HG02938 (cell line): ENCODE data around the gene HMCN1.

Experiments used
- ATAC-seq: cut with Tn5 transposase; IDR thresholded peaks from one replicate; pipeline ENCODE4 v1.9.1; 2021; ENCODE audit warnings: mild to moderate bottlenecking, moderate library complexity; ENCODE audit not compliant: unreplicated experiment

Gene HMCN1

DNA sequence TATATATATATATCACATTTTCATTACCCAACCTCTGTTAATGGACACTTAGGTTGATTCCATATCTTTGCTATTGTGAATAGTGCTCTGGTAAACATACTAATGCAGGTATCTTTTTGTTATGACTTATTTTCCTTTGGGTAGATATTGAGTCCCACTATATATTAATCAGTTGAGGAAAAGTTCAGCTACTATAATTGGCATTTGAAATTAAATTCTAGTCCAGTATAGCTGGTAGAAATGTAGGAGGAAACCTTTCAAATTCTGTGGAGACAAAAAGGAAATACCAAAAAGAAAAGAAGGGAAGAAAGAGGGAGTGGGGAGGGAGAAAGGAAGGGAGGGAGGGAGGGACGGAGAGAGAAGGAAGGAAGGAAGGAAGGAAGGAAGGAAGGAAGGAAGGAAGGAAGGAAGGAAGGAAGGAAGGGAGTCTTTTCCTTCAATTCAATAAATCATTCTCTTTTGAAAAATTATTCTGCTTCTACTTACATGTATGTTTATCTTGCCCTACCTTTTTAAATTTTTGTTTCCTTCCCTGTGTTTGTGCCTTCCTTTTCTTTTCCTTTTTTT lies 329.0 kb downstream of the HMCN1 start:
- ATAC-seq, result no peak

DNA sequence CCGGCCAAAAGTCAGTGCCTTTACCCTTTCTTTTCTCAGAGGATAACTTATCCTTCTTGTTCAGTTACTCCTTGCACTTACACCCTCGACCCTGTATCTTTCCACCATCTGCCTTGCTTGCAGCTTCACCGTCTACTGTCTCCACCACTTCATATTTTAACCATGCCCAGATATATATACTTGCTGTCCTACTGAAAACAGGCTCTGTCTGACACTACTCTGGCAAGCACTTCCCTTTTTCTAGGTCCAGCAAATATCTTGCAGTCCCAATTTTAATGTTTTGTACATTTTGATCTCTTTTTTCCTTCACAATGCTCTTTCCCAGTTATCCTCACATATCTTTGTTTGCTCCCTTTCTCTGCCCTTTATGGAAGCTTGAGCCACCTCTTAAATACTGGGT lies 332.2 kb downstream of the HMCN1 start:
- no peak for ATAC-seq

DNA sequence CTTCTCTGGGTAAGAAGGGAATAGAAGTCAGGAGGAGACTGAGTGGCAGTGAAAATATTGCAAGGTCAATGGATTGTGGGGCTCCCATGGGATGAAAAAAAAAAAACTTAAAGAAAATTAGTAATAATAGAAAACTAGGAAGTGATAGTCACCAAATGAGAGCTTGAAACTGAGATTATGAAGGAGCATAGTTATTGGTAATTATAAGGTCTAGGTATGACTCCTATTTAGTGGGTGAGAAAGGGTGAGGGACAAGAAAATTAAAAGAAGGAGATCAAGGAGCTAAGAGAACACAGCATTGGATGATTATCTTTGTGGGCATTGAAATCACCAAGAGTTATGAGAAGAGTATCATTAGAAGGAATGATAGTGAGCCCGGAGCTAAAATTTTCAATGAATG lies 339.5 kb downstream of the HMCN1 start:
- ATAC-seq, result no peak

DNA sequence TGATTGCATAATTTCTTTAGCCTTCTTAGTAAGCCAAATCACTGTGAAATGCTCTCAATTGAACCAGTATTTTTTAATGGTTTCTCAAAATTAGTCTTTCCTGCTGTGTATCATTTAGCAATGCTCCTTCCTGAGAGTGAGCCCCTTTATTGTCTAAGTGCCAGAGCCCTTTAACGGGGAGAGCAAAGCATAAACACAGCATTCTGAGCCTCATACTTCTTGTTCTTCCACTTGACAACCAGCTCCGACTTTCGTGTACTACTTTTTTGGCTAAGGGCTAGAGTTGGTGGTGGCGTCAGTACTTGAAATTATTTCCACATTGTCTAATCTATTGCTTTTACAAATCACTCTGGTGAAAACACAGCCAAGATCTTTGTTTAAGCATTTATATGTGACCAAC lies 341.8 kb downstream of the HMCN1 start:
- no peak for ATAC-seq

DNA sequence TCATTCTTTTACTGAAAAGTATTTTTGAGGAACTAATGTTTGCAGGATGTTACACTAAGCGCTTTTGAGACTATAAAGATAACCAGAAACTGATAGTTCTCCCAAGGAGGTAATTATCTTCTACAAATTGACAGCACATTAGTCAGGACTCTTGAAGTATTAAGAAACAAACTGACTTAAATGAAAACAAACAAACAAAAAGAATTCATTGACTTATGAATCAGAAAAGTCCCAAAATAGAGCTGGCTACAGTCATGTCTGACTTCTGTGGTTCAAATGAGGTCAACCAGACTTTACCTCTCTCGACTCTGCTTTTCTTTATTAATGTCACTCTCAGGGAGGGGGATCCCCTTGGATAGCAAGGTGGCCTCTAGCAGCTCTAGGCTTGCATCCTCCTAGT lies 344.1 kb downstream of the HMCN1 start:
- peak; percentile 95 for ATAC-seq

DNA sequence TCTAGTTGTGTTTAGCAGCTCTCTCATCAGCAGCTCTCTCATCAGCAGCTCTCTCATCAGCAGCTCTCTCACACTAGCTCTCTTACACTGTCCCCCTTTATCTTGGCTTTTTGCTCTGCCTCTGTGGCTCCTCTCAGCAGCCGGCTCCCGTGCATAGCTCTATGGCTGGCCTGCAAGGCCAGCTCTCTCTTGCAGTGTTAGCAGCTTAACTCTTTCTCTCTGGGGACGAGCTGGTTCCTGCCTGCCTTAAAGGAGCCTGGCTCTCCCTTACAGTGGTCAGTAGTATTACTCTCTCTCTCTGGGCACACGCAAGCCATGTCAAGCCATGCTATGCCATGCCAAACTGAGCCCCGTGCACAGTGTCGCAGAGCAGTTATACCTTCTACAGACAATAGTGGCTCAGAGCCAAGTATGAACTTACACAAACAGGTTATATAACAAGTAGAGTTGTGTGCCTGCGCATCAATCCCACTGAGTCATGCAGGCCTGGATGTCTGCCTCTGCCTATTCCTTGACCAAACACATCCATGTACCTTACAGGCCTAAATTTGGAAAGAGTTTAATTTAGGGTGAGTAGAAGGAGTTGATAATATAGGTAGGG lies 345.0 kb downstream of the HMCN1 start:
- ATAC-seq, result no peak

DNA sequence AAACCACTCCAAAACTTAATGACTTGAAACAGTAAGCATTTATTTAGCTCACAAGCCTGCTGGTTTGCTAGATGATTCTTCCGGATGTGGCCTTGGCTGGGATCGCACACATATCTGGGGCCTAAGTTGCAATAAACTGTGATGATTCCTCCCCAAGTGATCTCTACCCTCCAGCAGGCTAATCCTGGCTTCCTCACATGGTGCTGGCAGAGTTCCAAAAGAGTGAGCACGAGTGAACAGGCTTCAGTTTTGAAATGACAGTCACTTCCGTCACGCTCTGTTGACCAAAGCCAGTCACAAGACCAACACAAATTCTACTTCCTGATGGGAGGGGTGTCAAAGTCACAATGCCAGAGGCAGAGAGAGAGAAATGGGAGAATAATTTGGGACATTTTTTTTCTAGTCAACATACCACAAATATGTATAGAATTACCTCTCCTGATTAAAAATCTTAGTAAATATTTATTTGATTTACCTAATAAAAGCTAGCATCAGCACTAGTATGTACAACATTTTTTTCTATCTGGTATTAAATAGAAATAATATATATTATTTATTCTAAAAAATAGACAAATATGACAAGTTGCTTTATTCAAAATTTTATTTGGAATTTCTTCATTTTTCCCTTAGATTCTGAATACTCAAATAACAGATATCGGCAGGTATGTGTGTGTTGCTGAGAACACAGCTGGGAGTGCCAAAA lies 348.2 kb downstream of the HMCN1 start:
- peak; percentile 55 for ATAC-seq

DNA sequence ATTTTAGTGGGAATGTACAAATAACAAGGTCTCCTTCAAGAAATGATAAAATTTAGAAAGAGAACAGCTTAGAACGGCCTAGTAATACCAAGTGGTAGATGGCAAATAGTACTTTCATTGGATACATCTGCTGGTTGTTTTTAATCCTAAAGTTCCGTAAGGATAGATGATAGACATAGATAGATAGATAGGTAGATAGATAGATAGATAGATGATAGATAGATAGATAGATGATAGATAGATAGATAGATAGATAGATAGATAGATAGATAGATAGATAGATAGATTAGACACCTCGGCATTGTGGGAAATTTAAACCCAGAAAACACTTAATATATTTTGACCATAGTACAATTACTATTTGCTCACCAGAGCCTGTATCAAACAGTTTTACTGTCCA lies 352.4 kb downstream of the HMCN1 start:
- ATAC-seq, result no peak

DNA sequence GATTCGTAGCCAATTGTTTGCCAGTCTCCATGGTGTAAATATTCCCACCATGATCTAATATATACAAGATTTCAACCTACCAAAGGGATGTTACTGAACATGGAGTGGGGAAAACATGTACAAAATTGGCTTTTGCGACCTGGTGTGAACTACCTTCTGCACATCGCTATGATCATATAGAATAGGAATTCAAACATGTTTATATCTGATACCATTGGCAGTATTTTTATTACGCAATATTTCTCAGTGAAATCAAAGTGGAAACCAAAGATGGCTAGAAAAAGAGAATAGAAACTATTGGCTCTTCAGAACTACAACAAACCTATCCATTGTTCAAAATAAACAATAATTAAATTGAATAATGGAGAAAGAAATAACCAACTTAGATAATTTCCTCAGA lies 355.7 kb downstream of the HMCN1 start:
- no peak for ATAC-seq

DNA sequence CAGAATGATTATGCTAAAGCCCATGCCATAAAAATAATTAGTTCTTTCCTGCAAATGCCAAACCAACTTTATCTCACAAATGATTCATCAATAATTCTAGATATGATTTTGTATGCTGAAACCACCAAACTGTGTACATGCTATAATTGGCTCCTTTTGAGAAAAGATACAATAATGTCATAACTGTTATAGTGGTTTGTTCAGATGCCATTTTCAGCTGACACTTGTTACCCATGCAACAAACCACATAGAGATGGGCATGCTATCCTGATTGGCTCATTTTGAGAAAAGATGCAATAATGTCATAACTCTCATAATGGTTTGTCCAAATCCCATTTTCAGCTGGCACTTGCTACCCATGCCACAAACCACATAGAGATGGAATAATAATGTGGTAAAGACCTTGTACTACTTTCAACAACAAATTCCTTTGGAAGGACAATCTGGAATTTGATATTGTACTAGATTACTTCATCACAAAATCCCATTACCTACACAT lies 357.1 kb downstream of the HMCN1 start:
- ATAC-seq, result no peak

DNA sequence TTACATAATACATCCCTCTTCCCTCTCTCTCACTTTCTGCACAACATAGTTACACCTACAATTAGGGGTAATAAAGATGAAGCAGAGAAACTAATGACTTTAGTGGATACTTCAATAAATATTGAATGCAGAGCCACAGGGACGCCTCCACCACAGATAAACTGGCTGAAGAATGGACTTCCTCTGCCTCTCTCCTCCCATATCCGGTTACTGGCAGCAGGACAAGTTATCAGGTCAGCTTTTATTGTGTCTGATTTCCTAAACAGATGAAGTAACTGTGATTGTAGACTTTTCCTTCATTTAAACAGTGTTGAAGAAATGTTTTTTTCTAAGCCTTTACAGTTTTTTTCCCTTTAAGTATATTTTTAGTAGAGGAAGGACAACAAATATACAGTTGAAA lies 359.2 kb downstream of the HMCN1 start:
- no peak for ATAC-seq

DNA sequence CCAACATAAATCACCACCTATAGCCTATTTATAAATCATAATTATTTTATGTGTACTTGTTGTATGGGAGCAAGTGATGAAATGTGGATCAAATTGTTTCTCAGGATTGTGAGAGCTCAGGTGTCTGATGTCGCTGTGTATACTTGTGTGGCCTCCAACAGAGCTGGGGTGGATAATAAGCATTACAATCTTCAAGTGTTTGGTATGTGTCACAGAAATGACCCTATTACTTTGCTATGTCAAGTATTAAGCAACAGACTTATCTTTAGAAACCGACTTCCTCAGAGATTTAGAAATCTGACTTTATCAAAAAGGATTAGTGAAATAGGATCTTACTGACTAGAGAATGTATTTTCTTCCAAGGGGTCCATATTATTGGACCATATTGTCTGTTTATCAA lies 360.0 kb downstream of the HMCN1 start:
- ATAC-seq, result no peak

DNA sequence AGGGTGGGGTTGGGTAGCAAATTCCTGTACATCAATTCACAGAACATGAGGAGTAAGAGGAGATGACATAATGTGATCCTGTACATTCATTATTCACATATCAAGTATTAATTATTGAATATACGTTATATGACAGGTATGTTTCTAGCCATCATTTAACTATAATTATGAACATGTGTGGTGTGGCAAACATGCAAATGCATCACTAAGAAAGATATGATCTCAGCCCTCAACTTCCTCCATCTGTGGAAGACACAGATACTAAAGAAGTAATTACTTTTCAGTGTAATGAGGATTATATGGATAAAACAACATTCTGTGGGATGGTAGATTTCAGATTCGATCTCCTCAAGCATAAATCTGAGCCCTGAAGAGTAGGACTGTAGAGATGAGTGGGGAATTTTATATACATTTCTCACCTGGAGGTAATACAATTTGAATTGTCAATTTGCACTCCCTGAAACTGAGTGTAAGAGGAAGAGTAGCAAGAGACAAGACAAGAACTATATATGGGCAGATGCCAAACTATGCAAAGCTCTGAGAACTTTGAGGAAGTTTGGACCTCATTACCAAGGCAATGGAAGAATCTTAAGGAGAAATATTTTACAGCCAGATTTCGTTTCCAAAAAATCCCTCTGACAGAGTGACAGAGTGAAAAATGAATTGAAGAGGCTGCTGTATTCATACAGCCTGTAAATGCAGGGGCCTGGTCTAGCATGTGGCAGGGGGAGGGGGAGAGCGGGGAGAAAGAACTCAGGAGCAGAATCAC lies 365.3 kb downstream of the HMCN1 start:
- no peak for ATAC-seq

DNA sequence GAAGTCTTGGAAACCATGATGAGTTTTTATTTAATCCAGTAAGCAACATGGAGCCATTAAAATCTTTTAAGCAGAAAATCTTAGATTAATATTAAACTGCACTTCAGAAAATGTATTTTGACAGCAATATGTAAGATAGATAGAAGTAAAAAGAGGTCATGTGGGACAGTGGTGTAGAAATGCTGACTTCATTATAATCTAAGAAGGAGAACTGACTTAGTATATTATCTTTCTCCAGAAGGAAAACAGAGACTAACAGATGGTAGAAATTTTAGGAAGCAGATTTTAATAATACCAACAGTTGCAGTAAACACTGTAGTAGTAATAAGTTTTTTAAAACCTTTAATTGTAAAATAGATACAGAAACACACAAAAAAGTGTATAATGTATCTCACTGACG lies 367.9 kb downstream of the HMCN1 start:
- ATAC-seq, result no peak

DNA sequence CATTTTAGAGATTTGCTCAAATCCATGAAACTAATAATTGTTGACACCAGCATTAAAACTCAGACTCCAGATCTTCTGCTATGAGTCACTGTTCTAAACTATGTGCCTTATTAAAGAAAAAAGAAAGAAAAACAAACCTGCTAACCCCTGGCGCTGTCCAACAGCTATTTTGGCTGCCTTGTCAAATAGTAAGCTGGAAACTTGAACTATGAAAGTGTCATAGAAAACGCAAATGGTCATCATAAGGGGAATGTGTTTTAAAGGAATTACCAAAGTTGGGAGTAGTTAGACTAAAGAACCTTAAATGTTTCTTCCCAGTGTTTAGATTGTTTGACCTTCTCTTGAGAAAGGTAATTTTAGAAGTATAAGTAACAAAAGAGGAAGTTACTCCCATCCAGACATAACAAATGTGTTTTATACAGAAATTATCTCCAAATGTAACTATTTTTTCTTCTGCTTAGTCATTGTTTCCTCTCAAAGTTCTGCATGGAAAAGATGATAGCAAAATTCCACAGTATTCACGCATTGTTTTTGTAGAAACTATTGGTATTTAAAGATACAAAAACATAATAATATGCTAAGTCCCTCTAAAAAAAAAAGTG lies 368.5 kb downstream of the HMCN1 start:
- no peak for ATAC-seq

DNA sequence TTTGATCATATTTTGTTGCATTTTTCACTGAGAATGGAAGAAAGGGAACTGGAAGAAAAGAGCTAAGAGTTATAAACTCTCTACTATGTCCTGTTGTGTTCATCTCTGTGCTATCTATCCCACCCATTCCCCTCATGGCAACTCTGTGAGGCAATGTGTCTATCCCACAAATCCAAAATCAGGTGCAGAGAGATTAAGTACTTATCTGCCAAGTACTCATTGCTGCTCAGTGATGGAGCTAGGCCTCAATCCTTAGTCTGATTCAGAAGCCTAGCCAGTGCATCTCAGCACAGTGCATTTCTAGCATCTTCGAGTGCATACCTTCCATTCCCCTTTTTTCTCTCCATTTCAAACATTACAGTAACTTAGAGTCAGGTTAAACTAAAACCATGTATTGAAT lies 370.3 kb downstream of the HMCN1 start:
- no peak for ATAC-seq

DNA sequence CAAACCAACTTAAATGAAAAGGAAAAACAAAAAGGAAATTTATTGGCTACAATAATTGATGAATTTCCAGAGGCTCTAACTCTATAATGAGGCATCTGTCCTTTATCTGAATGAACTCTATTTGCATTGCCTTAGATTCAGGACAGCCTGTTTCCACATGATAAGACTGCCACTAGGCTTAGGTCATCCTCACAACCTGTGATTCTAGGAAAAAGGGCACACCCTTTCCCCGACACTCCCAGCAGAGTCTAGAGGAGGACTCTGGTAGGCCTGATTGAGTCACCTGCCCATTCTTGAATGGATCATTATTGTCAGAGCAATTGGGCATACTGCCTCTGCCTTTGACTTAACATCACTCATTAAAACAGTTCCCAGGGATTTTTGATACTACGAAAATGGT lies 378.1 kb downstream of the HMCN1 start:
- ATAC-seq, result no peak

DNA sequence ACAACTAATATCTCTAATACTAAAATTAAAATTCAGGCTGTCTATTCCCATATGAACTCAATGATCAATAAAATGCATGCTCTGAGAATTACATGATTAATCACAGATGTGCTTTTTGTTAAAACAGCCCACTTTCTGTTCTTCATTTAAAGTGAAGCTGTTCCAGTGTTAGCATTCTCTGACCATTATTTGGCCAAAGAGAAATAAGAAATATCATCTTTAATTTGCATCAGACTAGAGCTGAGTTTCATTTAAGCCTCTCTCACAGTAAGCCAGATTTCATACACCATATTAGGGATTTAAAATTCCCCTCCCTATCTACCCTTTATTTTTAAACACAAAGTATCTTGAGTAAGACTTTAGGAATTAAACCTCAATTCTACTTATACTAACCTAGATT lies 379.3 kb downstream of the HMCN1 start:
- no peak for ATAC-seq

DNA sequence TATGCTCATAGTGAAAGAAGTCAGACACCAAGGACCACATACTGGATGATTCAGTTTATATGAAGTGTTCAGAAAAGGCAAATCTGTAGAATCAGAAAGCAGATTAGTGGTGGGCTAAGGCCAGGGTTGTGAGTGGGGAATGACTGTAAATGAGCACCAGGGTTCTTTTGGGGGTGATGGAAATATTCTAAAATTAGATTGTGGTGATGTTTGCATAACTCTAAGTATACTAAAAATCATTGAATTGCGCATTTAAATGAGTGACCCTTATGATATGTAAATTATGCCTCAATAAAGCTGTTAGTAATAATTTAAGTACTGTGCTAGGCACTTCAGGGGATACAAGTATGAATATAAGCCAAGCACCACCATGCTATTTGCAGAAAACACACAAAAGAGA lies 384.5 kb downstream of the HMCN1 start:
- no peak for ATAC-seq

DNA sequence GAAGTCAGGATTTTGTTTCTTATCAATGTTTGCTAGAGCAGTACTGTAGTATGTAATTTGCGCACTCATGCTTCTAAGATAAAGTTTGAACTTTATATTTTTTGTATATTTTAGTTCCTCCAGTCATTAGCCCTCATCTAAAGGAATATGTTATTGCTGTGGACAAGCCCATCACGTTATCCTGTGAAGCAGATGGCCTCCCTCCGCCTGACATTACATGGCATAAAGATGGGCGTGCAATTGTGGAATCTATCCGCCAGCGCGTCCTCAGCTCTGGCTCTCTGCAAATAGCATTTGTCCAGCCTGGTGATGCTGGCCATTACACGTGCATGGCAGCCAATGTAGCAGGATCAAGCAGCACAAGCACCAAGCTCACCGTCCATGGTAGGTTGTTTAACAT lies 388.6 kb downstream of the HMCN1 start:
- no peak for ATAC-seq

DNA sequence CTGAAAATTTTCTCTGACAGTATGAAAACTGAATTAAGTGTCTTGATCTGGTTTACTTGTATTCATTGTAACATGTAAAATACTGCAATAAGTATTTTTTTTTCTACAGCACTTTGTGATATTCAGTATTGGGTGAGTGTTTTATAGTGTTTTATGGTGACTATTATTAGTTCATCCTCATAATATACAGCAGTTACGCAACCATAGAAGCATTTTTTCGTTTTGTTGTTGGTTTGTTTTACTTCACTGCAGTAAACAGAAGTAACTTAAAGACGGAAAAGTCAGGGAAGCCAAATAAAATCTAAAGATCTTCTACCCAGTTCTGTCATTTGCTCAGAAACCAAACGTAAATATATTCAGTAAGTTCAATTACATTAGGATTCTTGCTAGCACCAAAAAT lies 390.8 kb downstream of the HMCN1 start:
- ATAC-seq, result no peak
